Urothelium cell line (cell line): ENCODE measurements around the gene PRKAG2.
A peak's percentile ranks its signal among the peaks of the same experiment; 100 is the strongest.
"Not testable (repeated sequence)": the region's sequence is repeated elsewhere in the genome, so short reads cannot be mapped to it uniquely, and the experiment has no call there.

ENCODE experiments used
- DNase-seq: peaks from one replicate; pipeline ENCODE4 v3.0.0; 2011; ENCODE audit warnings: low spot score, mixed read lengths
- FAIRE-seq: peaks from 2 replicates; lab custom pipeline; 2011; peaks lifted over from hg19 to GRCh38; lab: Jason Lieb, UNC

PRKAG2 gene

DNA sequence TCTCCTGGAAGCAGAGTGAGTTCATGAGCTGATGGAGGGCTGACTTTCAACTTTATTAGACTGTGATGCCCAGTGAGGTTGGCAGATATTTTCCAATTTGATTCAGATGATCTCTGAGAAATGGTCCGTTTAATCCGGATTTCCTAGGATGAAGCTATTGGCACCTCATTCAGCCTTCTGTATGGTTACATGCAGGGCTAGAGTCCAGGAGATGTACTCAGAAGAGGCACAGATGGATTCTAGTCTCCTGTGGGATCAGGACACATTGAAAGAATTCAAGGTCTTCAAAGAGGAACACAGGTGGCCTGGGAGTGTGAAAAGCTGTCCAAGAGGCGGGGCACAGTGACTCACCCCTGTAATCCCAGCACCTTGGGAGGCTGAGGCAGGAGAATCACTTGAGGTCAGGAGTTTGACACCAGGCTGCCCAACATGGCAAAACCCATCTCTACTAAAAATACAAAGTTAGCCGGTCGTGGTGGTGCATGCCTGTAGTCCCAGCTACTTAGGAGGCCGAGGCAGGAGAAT lies 334.2 kb downstream of the PRKAG2 start:
- no peak for FAIRE-seq

DNA sequence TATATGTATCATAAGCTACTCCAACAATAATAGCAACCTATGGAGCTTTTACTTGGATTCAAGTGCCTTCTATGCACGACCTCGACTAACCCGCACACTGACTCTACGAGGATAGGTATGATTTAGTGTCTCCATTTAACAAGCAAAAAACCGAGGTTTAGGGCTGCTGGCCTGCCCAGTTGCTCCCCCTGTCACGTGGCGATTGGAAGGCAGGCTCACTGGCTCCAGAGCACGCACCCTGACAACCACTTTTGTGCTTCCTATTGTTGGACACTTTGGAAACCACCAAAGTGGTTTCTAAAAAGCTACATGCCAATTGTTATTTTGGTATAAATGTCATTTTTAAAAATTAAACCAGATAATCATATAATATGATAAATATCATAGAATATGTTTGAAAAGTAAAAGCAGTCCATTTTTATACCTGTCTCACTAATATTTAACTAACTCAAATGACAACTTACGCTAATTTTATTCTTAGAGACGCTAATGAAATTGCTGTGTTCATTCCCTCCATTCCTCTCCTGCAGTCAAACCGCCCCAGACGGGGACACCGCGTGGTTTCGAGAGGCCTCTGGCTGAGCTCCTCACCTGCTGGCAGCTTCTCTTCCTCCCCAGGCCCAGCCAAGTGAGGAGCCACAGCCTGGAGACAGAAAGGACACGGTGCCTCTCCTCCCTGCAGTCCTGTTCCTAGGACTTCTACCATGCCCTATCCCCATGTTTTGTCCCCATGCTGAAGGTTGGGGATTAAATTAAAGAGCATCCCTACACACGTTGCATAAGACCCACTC lies 335.0 kb downstream of the PRKAG2 start:
- FAIRE-seq: no peak
- DNase-seq: no peak

More for the DNA sequence above, 334.2 kb downstream of the PRKAG2 start:
- no peak for DNase-seq

DNA sequence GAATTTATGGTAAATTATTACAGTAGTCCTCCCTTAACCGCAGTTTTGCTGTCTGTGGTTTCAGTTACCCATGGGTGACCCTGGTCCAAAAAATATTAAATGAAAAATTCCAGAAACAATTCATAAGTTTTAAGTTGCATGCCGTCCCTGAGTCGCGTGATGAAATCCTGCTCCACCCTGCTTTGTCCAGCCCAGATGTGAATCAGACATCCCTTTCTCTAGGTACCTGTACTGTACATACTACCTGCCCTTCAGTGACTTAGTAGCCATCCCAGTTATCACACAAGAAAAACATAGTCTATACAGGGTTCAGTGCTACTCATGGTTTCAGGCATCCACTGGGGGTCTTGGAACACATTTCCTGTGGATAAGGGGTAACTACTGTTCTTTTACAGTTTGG lies 336.8 kb downstream of the PRKAG2 start:
- FAIRE-seq: no peak
- DNase-seq: no peak

GRCh38 chr7:151539088-151539671 lies 337.7 kb downstream of the PRKAG2 start:
- FAIRE-seq (no peak), DNase-seq (no peak)

DNA sequence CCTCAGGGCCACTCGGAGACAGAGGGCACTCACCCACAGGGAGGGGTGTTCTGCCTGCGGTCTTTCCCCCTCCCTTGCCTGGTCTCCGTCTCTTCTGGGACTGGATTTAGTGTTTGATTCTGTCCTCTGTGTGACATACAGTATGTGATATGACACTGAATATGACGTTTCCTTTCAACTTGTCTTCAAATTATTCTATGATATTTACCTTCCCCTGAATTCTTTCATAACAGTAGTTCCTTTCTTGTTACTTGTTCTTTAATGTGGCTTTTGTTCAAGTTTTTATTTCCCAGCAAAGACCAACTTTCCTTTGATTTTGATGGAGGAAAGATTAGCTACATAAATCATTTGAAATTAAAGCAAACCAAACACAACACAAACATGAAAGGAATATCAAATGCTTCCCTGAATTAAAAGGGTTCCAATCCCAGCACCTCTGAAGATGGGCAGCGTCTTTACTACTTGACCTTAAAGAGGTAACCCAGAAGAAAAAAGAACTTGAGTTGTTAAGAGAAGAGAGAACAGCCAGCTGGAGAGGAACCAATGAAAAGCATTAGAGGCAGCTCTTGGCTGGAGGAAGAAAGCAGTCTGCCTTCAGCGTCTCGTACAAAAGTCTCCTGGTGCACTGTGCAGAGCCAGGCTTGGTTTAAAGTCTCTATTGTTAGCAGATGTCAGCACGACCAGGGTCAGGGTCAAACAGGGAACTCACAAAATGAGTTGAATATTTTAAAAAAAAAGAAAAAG lies 338.9 kb downstream of the PRKAG2 start:
- DNase-seq (no peak), FAIRE-seq (no peak)

- not testable (repeated sequence) for FAIRE-seq
These were observed 340.7 kb downstream of the PRKAG2 start for GRCh38 chr7:151536178-151536577.

DNA sequence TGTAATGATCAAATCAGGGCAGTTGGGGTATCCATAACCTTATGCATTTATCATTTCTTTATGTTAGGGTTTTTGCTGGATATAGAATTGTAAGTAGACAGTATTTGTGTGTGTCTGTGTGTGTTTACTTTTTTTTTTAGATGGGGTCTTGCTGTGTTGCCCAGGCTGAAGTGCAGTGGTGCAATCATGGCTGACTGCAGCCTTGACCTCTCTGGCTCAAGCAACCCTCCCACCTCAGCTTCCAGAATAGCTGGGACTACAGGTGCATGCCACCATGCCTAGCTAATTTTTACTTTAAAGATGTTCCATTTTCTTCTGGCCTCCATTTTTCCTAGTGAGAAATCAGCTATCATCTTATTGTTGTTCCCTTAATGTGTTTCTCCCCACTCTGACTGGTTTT lies 347.1 kb downstream of the PRKAG2 start:
- no peak for DNase-seq
- FAIRE-seq: no peak

More at GRCh38 chr7:151536178-151536577, 340.7 kb downstream of the PRKAG2 start:
- DNase-seq: not testable (repeated sequence)

DNA sequence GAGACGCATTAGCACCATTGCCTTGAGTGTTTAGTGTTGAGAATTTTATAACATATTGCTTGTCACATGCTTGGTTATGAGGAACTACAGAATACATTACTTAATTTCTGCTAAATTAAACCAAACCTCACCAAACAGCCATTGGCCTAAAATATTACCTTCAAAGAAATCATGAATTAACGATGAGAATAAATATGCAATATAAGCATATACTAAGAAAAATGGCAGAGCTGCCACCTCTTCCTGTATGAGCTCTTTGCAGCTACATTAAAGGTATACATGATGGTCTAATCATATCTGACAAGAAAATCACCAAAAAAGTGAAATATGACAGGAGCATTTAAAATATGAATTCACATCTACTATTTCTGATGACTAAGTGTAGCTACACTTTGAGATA lies 352.1 kb downstream of the PRKAG2 start:
- no peak for FAIRE-seq
- no peak for DNase-seq

GRCh38 chr7:151524331-151524730 lies 352.6 kb downstream of the PRKAG2 start:
- FAIRE-seq (no peak), DNase-seq (no peak)

GRCh38 chr7:151520419-151521261 lies 356.3 kb downstream of the PRKAG2 start:
- FAIRE-seq (no peak), DNase-seq (no peak)

DNA sequence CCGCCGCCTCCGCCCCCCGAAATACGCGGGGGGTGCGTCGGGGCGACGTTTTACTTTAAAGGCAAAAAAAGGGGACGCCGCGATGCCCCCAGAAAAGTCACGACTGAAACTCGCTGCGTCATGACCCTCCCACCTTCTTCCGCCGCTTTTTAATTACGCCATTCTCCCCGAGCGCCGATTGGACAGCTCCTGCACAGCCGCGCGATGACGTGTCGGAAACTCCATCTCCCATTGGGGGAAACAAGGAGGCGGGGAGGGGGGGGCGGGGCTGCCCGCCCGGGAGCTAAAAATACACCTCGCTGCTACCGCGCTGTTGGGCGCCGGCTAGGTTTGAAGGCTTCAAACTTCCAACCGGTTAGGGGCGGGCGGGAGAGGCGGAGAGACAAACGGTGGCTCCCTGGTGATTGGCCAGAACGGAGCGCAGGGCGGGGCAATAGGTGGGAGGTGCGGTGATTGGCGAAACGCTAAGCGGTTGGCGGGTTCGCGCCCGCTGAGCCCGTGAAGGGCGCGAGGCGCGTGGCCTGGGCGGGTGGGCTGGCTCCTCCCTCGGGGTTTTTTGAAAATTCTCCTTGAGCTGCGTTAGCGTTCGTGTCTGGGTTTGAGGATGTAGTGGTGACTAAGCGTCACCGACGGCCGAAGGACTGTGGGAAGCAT lies 357.0 kb downstream of the PRKAG2 start, which contains the start of gene RHEB:
TSS of gene RHEB (minus strand) at position 131 of the 654 bp plus-strand sequence. CDS start 384 bp downstream, outside the sequence.
- peak; percentile 76 for DNase-seq

DNA sequence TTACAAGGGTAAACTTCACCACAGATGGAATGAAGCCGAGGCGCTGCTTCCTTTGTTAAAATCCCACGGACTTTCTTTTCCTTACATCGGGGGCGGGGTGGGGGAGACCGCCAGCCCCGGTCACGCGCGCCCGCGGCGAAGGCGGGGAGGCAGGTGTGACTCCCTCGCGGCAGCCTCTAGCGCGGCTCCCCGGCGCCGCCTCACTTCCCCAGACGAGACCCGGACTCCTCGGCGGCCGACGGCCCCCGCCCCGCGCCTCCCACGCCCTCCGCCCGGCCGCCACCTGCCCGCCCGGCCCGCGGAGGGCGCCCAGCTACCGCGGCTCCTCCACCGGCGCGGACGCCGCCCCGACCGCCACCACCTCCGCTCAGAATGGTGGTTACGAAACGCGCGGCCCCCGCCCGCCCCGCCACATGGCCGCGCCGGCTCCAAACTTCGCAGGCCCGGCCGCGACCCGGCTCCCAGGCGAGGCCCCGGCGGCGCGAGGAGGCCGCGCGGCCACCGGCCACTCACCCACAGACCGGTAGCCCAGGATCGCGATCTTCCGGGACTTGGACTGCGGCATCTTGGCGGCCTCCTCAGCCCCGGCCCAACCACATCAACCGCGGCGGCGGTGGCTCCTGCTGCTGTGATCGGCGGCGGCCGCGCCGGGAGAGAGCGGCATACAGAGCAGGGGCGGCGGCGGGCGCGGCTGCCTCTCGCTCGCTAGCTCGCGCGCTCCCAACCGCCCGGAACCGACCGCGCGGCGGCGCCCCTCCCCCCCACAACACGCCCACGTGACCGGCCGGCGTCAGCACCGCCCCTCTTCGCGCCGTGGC lies 357.8 kb downstream of the PRKAG2 start:
- not testable (repeated sequence) for FAIRE-seq, DNase-seq

More for the DNA sequence above, 357.0 kb downstream of the PRKAG2 start, which contains the start of gene RHEB:
- FAIRE-seq: no peak

GRCh38 chr7:151518105-151518946 lies 358.6 kb downstream of the PRKAG2 start:
- peak; percentile 9 for DNase-seq
- FAIRE-seq: no peak

- DNase-seq (no peak), FAIRE-seq (no peak)
These were observed 359.3 kb downstream of the PRKAG2 start for GRCh38 chr7:151517601-151518104.

GRCh38 chr7:151515276-151515565 lies 361.7 kb downstream of the PRKAG2 start:
- FAIRE-seq (no peak), DNase-seq (no peak)

- FAIRE-seq (no peak), DNase-seq (no peak)
These were observed 362.2 kb downstream of the PRKAG2 start for GRCh38 chr7:151514461-151515275.

DNA sequence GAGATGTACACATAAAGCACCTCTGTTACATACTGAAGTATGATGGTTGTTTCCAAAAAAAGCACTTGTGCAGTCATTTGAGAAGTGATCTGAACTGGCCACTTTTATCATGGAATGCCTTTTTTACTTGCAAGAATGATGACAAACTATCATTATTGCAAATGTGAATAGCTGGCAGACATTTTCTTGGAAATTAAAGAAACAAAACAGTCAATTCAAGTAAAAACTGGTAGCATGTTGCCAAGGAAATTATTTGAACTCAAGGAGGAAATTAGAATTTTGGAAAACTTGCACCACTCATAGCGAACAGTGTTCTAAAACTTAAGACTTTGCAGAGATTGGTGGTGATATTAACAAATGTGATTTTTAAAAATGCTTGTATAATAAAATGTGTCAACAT lies 363.8 kb downstream of the PRKAG2 start:
- DNase-seq: no peak
- no peak for FAIRE-seq
